Measurements from ENCODE around the gene TGFBR2.

GRCh38 chr3:30621576-30621975 is 15.2 kb downstream of the TGFBR2 start:
- TF ChIP-seq CTCF (IDR thresholded peaks at IDR 0.05; ENCODE audit: insufficient read depth, low read depth, low read length) (no peak), EZH2 (IDR thresholded peaks at IDR 0.05; ENCODE audit: insufficient read depth, low read length) (no peak)
